Skeletal muscle tissue (tissue), 4 donors: Measurements from ENCODE around the gene SAFB2. TPM values are rescaled to one million over a fixed set of nuclear protein-coding genes. Genes with fewer than 3 reads are reported as not detected.
A peak's percentile ranks its signal among the peaks of the same experiment; 100 is the strongest.

Experiments used
- H3K27ac ChIP-seq: one replicate; pipeline ENCODE4 v1.7.0; 2013; ENCODE audit warnings: mild to moderate bottlenecking, low read depth, low read length, inconsistent platforms
- H3K27me3 ChIP-seq, 3 donors: one replicate each; pipeline ENCODE4 v1.7.0; 2013; ENCODE audit warnings: low read length in 3 of 3; ENCODE audit not compliant: control insufficient read depth in 3 of 3, insufficient read depth in 3 of 3
- H3K36me3 ChIP-seq, 3 donors: one replicate each; pipeline ENCODE4 v1.7.0; 2013; ENCODE audit warnings: low read length in 3 of 3; ENCODE audit not compliant: control insufficient read depth in 3 of 3, insufficient read depth in 3 of 3
- H3K4me1 ChIP-seq, 3 donors: one replicate each; pipeline ENCODE4 v1.7.0; 2013; ENCODE audit warnings: low read length in 3 of 3, mild to moderate bottlenecking in 3 of 3; ENCODE audit not compliant: control insufficient read depth in 3 of 3, insufficient read depth in 3 of 3
- H3K4me3 ChIP-seq, 3 donors: one replicate each; pipeline ENCODE4 v1.7.0; 2013; ENCODE audit warnings: low read length in 3 of 3
- H3K9ac ChIP-seq, 3 donors: one replicate each; pipeline ENCODE4 v1.7.0; 2013; ENCODE audit warnings: low read length in 3 of 3, mild to moderate bottlenecking in 3 of 3, moderate library complexity in 2 of 3, low read depth in 1 of 3
- H3K9me3 ChIP-seq, 3 donors: one replicate each; pipeline ENCODE4 v1.7.0; 2013; ENCODE audit warnings: low read length in 3 of 3; ENCODE audit not compliant: control insufficient read depth in 3 of 3
- total RNA-seq: library from RNA; depleted of rRNA; stranded (reverse); fragments of >200 nt; gene quantifications from one replicate; pipeline ENCODE4 v1.2.3, GENCODE V29; 2014
- donor health status: Osteomylitis.

The SAFB2 gene
- total RNA-seq, 1 donor from 2014 or later: 23.5 TPM

- Histone ChIP-seq H3K4me1 (peaks cover 0 to 2% (median 0%) of the 10 kb centered on the region in 3 donors), H3K4me3 (no peak overlapping the region), H3K36me3 (peaks cover 18 to 37% (median 29%) of the 10 kb centered on the region in 3 donors), H3K9ac (no peak overlapping the region), H3K27ac (no peak overlapping the region), H3K9me3 (no peaks in the 10 kb centered on the region), H3K27me3 (no peaks in the 10 kb centered on the region)
These were observed 18.6 kb upstream of the SAFB2 start for GRCh38 chr19:5641171-5641570.

- H3K4me1 ChIP-seq: peaks cover 0 to 9% (median 3%) of the 10 kb centered on the region in 3 donors
- H3K36me3 ChIP-seq: peaks cover 5 to 19% (median 14%) of the 10 kb centered on the region in 3 donors
- no peaks in the 10 kb centered on the region for H3K27me3 ChIP-seq
- H3K4me3 ChIP-seq: no peak overlapping the region
- no peak overlapping the region for H3K9ac ChIP-seq
- no peak overlapping the region for H3K27ac ChIP-seq
- no peaks in the 10 kb centered on the region for H3K9me3 ChIP-seq
These were observed 15.4 kb upstream of the SAFB2 start for GRCh38 chr19:5637971-5638370.

GRCh38 chr19:5635427-5635826 is 12.9 kb upstream of the SAFB2 start:
- Histone ChIP-seq H3K4me3 (no peak overlapping the region), H3K27me3 (no peaks in the 10 kb centered on the region), H3K4me1 (peaks cover 15 to 28% (median 22%) of the 10 kb centered on the region in 3 donors), H3K9me3 (no peaks in the 10 kb centered on the region), H3K9ac (no peak overlapping the region), H3K27ac (no peak overlapping the region), H3K36me3 (peaks cover 0 to 5% (median 0%) of the 10 kb centered on the region in 3 donors)

GRCh38 chr19:5632657-5633056 is 10.1 kb upstream of the SAFB2 start:
- Histone ChIP-seq H3K27me3 (no peaks in the 10 kb centered on the region), H3K27ac (no peak overlapping the region), H3K9ac (no peak overlapping the region), H3K36me3 (peaks cover 4 to 14% (median 7%) of the 10 kb centered on the region in 3 donors), H3K4me1 (peaks cover 31 to 44% (median 40%) of the 10 kb centered on the region in 3 donors), H3K9me3 (no peaks in the 10 kb centered on the region), H3K4me3 (no peak overlapping the region)

DNA sequence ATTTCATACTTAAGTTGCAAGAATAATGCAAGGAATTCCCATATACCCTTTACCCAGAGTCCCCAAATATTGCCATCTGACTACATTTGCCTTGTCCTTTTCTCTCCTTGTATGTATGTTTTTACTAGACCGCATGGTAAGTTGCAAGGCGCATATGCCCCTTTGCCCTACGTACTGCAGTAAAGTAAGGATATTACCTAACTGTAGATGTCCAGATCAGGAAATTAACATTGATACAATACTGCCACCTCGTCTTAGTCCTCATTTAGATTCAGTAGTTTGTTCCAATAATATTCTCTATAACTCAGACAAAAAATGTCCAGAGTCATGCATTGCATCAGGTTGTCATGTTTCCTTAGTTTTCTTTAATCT is 9.7 kb upstream of the SAFB2 start:
- Histone ChIP-seq H3K27ac (no peak overlapping the region), H3K9ac (no peak overlapping the region), H3K4me1 (peaks cover 35 to 48% (median 44%) of the 10 kb centered on the region in 3 donors), H3K4me3 (peak overlapping the region in 1 of 3 donors; percentile 22), H3K9me3 (no peaks in the 10 kb centered on the region), H3K36me3 (peaks cover 9 to 18% (median 11%) of the 10 kb centered on the region in 3 donors), H3K27me3 (no peaks in the 10 kb centered on the region)

DNA sequence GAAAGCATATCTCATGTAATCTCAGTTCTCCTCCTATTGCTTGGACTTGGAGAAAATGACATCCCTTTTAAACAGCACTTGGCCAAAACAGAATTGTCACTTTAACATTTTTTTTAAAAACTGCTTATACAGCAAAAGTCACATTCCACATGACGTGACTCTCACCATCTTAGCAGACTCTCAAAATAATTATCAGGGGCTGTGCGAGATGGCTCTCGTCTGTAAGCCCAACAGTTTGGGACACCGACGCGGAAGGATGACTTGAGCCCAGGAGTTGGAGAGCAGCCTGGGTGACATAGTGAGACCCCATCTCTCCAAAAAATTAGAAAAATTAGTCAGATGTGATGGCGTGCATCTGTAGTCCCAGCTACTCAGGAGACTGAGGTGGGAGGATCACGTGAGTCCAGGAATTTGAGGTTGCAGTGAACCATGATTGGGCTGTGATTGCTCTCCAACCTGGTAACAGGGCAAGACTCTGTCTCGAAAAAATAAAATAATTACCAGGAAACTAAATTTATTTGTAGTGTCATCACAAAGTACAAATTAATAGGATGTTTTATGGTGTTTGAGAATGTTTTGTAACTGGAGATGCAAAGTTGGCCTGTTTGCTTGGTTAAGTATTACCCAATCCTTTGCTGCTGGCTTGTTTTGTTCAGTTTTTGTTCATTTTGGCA is 9.1 kb upstream of the SAFB2 start:
- peaks cover 14 to 24% (median 17%) of the 10 kb centered on the region in 3 donors for H3K36me3 ChIP-seq
- peaks cover 40 to 52% (median 47%) of the 10 kb centered on the region in 3 donors for H3K4me1 ChIP-seq
- no peak overlapping the region for H3K9ac ChIP-seq
- no peaks in the 10 kb centered on the region for H3K9me3 ChIP-seq
- no peaks in the 10 kb centered on the region for H3K27me3 ChIP-seq
- H3K4me3 ChIP-seq: peak overlapping the region in 1 of 3 donors; percentile 22
- no peak overlapping the region for H3K27ac ChIP-seq

DNA sequence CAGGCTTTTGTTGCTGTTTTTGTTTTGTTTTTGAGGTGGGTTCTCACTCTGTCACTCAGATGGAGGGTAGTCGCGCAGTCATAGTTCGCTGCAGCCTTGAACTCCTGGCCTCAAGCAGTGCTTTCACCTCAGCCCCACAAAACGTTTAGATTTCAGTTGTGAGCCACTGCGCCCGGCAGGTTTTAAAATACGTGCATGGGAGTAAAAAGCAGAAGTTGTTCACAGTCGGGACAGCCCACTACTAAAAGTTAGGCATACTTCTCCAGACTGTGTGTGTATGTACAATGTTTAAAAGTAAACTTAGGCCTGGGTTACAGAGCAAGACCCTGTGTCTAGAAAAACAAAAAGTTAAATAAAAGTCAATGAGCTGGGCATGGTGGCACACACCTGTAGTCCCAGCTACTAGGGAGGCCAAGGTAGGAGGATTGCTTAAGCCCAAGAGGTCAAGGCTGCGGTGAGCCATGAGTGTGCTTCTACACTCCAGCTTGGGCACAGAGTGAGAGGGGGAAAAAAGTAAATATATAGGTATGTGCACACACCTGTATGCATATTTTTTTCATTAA is 6.4 kb upstream of the SAFB2 start:
- H3K4me3 ChIP-seq: no peak overlapping the region
- H3K36me3 ChIP-seq: peaks cover 21 to 39% (median 32%) of the 10 kb centered on the region in 3 donors
- H3K4me1 ChIP-seq: peaks cover 61 to 77% (median 67%) of the 10 kb centered on the region in 3 donors
- H3K9me3 ChIP-seq: no peaks in the 10 kb centered on the region
- peak overlapping the region in 1 of 3 donors; percentile 2 for H3K9ac ChIP-seq
- peak overlapping the region; percentile 20 for H3K27ac ChIP-seq
- no peaks in the 10 kb centered on the region for H3K27me3 ChIP-seq

GRCh38 chr19:5628461-5628860 is 5.9 kb upstream of the SAFB2 start:
- Histone ChIP-seq H3K4me1 (peaks cover 66 to 77% (median 69%) of the 10 kb centered on the region in 3 donors), H3K9me3 (no peaks in the 10 kb centered on the region), H3K9ac (no peak overlapping the region), H3K27me3 (no peaks in the 10 kb centered on the region), H3K27ac (peak overlapping the region; percentile 20), H3K36me3 (peaks cover 24 to 39% (median 32%) of the 10 kb centered on the region in 3 donors), H3K4me3 (no peak overlapping the region)

GRCh38 chr19:5627395-5627904 is 4.9 kb upstream of the SAFB2 start:
- Histone ChIP-seq H3K36me3 (peaks cover 25 to 39% (median 32%) of the 10 kb centered on the region in 3 donors), H3K9ac (no peak overlapping the region), H3K27ac (no peak overlapping the region), H3K9me3 (no peaks in the 10 kb centered on the region), H3K27me3 (no peaks in the 10 kb centered on the region), H3K4me3 (no peak overlapping the region), H3K4me1 (peaks cover 61 to 69% (median 63%) of the 10 kb centered on the region in 3 donors)

- peaks cover 59 to 67% (median 64%) of the 10 kb centered on the region in 3 donors for H3K4me1 ChIP-seq
- H3K9me3 ChIP-seq: no peaks in the 10 kb centered on the region
- H3K27ac ChIP-seq: no peak overlapping the region
- H3K27me3 ChIP-seq: no peaks in the 10 kb centered on the region
- peak overlapping the region in 2 of 3 donors; percentile 51 to 66 for H3K9ac ChIP-seq
- H3K4me3 ChIP-seq: peak overlapping the region in 1 of 3 donors; percentile 98
- peaks cover 28 to 39% (median 38%) of the 10 kb centered on the region in 3 donors for H3K36me3 ChIP-seq
These were observed 3.1 kb upstream of the SAFB2 start for GRCh38 chr19:5625641-5626040.
